CD4-positive, alpha-beta T cell treated with Interleukin-15 for 1 hour (primary cell): ENCODE data around the gene TTF1.
"Not testable (repeated sequence)": the region's sequence is repeated elsewhere in the genome, so short reads cannot be mapped to it uniquely, and the experiment has no call there.

ENCODE experiments used
- DNase-seq: peaks from one replicate; pipeline ENCODE4 v3.0.0-alpha.2; 2020

Gene TTF1

DNA sequence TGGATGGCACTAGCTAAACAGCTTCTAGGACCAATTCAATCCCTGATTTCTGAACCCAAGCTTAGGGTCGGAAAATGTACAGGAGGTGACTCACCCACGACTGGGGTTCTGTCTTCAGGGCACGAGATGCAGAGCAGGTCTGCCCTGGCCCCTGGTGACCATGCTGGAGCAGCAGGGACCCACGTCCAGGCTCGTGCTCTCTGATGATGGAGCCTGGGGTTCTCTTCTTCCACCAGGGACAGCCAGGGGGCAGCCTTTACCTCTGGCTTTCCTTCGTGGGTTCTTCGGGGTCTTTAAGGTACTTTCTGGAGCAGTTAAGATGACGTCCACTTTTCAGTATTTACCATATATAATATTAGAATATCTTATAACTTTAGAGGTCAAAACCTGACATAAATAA, 5.4 kb upstream of the TTF1 start:
- peak; percentile 22 for DNase-seq

DNA sequence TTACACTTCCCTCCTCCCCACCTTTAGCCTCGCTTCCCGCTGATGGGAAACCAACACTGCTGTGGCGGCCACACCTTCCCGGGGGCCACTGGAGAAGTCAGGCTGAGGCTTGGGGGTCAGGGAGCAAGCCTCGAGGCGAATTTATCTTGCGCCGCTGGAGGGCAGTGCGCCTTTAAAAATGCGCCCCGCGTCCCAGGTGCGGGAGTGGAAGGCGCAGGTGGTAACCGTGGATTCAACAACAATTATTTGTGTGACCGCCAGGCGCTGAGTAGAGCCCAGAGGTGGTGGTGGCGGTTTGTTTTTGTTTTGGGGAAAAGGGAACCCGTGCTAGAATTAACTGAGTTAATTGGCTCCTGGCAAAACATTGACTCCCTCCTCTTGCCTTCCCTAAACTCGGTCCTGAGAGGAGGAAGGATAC, 4.5 kb upstream of the TTF1 start:
- peak; percentile 69 for DNase-seq

DNA sequence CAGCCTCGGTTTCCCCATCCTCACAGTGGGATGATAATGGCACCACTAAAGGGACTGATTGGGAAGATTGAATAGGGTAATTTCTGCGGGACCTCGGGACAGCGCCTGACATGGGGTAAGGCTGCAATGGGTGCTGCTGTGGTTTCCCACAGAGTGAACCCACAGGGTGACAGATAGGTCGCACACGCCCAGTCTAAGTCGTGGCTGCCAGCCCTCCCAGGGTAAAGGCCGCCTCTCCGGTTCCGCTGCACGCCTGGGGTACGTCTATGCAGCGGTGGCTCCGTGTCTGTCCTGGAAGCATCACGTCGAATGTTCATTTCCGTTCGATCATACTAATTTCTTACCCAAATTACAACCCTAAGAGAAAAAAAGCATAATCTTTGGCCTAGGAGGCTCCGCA, 4.0 kb upstream of the TTF1 start:
- DNase-seq = no peak

DNA sequence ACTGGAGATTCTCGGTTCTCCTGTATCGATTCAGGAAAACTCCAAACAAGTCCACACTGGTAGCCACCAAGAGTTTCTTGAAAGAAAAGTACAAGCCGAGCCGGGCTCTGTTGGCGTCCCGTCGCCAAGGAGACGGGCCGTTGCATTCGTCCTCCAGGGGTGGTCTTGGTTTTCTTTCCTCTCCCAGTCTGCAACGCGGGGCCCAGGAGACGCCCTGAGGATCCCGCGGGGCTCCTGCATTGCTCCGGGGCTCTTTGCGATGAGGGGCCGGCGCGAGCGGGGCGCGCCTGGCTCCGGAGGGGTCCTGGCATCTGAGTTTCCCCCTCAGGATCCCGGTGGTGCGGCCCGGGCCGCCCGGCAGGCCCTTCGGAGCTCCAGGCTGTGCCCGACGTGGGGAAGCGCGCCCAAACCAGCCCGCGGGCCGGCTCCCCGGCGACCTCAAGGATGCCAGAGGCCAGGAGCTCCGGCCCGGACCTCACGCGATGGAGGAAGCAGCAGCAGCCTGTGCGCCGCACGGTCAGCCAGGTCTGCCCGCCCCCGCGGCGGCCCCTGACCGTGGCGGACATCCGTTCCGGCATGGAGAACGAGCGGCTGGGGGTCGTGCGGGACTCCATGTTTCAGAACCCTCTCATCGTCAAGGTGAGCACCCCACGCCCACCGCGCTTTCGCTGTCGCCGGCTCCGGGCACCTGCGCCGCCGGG, 3.3 kb upstream of the TTF1 start, which contains the start of gene CFAP77:
TSS of gene CFAP77 (plus strand) at position 384 of the 701 bp plus-strand sequence. CDS start at position 445, 61 bp downstream.
- no peak for DNase-seq

DNA sequence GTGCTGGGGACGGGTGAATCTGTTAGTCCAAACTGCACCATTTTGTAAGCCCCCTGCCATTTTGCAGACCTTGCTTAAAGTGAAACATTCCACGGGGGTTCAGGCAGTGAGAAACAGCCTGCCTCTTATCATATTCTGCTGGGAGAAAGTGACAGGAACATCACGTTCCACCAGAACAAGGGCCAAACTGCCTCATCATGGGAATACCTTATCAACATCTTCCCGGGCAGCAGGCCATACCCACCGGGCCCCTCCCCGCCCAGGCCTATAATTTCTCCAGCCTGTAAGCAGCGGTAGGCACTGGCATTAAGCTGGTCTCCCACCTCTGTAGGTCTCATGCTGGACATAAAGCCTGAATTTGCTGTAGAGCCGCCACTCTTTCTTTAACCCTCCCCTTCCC, 1.9 kb upstream of the TTF1 start:
- no peak for DNase-seq

DNA sequence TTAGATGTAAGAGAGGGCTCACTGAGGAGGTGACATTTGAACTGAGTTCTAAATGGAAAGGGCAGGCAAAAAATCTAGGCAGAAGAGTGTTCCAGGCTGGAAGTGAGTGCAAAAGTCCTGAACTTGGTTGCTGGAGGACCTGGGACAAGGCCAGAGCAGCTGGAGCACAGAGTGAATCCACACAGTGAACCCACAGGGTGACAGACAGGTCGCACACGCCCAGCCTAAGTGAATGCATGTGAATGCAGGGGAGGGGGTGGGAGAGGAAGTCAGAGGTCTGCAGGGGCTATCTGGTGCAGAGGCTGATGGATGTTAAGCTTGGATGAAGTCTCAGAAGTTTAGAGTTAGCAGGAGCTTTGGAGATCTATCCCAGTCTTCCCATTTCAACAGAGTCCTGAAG, 556 bp upstream of the TTF1 start:
- no peak for DNase-seq

DNA sequence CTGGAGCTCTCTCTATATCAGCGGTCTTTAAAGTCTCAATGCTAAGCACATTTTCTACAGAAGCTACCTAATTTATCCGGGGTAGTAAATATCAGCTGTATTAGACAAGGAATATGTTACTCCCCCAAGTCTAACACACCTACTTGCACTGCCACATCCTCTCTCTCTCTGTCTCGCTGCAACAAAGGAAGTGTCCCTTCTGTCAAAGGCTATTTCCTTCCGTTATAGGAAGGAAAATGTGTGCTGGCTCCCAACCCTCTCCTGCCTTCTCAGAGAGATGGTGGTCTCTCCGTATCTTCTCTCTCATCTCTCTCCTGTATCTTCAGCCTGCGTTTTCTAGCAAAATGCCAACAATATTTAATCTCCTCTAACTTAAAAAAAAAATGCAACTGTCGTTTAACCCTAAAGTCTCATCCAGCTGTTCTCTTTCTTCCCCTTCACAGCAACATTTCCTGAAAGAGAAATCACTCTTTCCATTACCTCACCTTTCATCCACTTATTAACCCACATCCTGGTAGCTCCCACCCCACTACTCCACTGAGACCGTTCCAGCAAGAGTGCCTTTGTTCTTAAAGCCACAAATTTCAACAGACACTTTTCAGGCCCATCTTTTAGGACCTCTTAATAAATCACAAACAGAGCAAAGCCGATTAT, 2.3 kb downstream of the TTF1 start:
- no peak for DNase-seq

DNA sequence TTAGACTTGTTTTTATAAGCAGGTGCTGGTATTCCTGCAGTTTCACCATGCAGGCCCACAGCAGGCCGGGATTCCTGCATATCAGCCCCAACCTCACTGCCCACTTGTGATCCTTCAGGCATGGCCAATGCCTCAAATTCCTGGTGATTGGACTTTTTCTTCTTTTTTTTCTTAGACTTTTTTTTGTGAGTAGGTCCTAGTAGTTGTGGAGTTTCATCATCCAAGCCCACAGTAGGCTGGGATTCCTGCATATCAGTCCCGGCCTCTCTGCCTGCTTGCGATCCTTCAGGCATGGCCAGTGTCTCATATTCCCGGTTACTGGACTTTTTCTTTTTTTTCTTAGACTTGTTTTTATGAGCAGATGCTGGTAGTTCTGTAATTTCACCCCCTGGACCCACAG, 4.8 kb downstream of the TTF1 start:
- DNase-seq = no peak

DNA sequence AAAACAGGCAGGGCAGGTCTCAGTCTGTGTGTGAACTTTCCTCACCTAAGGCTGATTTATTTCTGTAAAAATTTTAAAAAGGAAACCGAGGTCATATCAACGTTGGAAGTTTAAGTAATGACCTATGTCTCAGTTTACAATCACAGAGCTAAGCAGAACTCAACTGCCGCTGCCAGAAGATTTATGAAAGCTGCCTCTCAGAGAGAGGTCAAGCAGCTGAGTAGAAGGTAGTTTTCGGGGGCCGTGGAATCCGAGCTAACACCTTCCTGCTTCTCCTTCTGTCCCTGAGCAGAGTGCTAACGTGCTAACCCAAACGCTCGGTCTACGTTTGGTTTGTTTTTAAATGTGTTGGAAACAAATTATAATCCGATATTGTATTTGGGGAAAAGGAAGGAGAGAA, 11.1 kb downstream of the TTF1 start:
- no peak for DNase-seq

DNA sequence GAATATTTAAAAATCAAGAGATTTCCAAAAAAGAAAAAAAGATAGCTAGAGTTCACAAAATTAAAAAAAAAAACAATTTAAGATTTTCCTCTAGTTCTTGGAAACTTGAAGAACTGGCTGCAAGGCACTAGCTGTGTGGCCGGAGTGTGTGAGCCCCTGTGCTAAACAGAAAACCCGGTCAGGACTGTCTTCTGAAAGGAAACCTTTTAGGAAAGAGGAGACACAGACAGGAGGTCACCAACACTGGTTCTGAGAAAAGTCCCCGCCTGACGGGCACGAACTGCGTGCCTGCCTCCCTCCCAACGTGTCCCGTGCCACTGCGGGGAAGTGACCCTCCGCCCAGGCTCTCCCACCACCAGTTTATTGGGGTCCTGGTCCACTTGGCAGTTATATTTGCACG, 15.2 kb downstream of the TTF1 start:
- no peak for DNase-seq

DNA sequence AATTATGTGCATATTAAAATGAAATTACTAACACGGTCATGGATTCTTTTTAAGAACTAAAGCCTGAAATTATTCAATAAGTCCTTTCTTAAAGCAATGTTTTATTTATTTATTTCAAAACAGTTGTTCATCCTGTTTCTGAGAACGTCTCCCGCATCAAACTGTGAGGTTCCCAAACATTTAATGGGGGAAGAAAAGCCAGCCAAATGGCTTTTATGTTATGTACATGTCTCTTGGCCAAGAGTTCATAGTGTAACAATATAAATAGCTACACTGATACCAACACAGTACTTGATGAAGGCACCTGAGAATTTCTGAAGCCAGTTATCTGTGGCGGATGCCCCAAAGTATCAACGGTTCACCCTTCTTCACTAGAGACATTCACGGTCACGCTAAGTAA, 15.7 kb downstream of the TTF1 start:
- no peak for DNase-seq

DNA sequence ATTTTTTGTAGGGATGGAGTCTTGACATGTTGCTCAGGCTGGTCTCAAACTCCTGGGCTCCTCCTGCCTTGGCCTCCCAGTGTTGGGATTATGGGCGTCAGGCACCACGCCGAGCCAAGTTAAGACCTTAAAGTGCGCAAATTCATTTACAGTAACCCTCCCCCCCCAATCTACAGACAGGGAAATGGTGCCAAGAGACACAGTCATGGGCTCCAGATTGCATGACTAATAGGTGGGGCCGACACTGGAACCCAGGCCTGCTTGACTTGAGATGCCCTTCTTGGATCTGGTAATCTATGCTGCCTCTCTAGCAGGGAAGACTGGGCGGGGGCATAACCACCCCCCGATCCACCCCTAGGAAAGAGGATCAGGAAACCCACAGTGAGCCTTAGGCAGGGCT, 19.5 kb downstream of the TTF1 start:
- no peak for DNase-seq

DNA sequence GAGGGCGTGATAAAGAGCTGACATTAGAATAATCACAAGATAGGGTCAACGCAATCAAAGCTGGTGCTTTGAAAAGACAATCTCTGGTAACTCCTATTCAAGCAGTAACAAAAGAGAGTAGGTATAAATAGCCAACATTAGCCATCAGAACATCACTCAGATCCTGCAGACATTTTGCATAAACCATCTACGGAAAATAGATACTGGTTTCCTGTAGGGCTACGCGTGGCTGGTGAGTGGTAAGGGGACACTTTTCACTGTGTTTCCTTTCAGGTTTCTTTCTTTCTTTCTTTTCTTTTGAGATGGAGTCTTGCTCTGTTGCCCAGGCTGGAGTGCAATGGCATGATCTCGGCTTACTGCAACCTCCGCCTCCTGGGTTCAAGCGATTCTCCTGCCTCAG, 22.3 kb downstream of the TTF1 start:
- DNase-seq = no peak

DNA sequence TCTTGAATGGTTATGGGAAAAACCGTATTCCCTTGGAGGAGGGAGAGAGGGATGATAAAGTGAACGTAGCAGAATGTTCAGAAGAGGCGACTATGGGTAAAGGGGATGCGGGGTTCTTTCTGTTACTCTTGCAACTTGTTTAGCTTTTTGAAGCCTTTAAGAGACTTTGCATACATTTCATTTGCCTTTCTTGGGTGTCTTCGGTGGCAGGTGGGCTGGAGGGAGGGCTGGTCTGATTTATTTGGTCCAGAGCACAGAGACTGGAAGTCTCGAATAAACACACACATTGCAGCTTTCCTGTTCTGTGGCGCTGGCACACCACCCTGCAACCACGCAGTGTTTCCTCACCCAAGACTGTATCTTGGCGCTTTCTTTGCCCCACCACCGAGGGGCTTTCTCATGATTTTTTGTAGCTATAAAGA, 23.2 kb downstream of the TTF1 start:
- DNase-seq = peak; percentile 63

DNA sequence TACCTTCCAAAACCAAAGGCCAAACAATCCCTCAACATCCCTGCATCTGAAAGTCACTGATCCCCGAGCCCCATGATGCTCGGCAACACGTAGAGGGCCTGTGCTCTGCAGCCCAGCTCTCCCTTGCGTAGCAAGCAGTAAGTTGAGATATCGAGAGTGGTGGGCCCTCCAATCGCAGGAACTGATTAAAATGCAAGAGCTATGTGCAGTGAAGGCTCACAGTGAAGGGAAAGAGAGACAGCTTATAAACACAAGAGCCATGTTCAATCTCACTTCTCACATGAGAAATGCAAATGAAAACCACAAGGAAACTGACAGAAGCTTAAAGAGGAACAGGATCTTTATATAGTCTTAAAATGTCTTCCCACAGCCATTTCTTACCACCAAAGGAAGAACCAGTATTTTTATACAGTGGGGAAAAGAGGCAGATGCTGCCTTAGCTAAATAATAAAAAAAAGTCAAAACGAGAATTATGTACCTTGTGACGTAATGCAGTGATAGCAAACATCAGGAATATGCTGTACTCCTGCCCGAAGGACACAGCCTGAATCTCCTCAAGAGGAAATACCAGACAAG, 24.6 kb downstream of the TTF1 start:
- DNase-seq = no peak

DNA sequence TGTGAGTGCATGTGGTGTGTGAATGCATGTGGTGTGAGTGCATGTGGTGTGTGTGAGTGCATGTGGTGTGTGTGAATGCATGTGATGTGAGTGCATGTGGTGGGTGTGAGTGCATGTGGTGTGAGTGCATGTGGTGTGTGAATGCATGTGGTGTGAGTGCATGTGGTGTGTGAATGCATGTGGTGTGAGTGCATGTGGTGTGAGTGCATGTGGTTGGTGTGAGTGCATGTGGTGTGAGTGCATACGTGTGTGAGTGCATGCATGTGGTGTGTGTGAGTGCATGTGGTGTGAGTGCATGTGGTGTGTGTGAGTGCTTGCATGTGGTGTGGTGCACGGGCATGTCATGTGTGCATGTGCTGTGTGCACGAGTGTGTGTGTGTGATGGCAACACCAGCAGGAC, 28.2 kb downstream of the TTF1 start:
- not testable (repeated sequence) for DNase-seq

DNA sequence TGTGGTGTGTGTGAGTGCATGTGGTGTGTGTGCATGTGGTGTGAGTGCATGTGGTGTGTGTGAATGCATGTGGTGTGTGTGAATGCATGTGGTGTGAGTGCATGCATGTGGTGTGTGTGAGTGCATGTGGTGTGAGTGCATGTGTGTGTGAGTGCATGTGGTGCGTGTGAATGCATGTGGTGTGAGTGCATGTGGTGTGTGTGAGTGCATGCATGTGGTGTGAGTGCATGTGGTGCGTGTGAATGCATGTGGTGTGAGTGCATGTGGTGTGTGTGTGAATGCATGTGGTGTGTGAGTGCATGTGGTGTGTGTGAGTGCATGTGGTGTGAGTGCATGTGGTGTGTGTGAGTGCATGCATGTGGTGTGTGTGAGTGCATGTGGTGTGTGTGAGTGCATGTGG, 28.9 kb downstream of the TTF1 start:
- not testable (repeated sequence) for DNase-seq

DNA sequence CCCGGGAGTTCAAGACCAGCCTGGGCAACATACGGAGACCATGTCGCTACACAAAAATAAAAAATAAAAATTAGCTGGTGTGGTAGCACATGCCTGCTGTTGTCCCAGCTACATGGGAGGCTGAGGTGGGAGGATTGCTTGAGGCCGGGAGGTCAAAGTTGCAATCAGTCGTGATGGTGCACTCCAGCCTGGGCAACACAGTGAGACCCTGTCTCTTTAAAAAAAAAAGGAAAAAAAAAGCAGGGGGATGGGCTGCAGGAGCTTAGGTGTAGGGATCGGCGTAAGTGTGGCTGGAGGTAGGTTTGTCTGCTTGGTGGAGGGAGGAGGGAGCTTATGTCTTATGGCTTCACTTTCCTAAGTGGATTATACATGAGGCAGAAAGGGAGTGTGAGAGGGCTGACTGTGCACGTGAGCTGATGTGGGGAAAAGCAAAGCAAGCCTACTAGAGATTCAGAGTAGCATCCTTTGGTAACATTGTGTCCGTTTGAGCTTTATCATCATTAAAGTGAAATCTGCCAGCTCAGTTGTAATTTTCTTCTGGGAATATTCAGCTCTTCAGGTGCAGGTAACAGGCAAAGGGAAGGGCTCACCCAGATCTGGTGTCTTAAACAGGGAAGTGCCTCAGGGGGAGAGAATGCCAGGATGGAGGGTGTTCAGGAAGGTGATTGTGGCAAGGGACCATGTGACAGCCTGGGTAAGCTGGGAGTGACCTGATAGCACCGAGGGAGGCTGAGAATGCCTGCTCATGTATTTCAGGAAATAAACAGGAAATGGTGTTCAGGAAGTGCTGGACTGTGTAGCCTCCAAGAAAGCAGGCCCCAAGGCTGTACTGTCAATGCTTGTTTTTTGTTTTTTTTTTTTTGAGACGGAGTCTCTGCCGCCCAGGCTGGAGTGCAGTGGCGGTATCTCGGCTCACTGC, 34.2 kb downstream of the TTF1 start:
- DNase-seq = peak; percentile 54

DNA sequence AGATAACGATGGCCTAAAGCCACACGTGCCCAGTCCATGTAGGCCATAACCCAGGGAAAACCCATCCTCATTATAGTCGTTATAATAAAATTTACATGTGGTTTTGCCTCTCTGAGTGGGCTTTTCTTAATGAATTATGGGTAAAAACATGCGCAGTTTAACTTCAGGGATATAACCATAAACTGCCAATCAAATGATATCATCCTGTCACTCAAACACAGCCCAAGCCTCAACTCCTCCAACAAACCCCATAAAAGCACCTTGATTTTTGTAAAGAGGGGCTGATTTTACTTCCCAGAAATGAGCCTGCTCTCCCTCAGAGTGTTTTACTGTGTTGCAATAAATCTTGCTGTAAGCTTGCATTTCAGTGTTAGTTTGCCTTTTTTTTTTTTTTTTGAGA, 36.0 kb downstream of the TTF1 start:
- no peak for DNase-seq

DNA sequence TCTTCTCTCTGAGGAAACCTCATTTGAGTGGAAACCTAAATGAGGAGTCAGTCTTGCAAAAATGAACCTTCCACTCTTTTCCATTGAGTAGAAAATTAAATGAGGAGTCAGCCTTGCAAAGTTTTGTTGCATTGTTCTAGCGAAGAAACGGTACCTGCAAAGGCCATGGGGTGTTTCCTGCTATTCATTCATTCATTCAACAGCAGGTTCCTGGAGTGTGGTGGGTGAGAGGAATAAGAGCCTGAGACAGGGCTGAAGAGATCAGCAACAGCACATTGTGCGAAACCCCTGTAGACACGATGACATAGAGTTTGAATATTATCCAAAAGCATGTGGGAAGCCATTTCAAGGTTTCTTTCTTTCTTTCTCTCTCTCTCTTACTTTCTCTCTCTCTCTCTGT, 37.2 kb downstream of the TTF1 start:
- DNase-seq = no peak

DNA sequence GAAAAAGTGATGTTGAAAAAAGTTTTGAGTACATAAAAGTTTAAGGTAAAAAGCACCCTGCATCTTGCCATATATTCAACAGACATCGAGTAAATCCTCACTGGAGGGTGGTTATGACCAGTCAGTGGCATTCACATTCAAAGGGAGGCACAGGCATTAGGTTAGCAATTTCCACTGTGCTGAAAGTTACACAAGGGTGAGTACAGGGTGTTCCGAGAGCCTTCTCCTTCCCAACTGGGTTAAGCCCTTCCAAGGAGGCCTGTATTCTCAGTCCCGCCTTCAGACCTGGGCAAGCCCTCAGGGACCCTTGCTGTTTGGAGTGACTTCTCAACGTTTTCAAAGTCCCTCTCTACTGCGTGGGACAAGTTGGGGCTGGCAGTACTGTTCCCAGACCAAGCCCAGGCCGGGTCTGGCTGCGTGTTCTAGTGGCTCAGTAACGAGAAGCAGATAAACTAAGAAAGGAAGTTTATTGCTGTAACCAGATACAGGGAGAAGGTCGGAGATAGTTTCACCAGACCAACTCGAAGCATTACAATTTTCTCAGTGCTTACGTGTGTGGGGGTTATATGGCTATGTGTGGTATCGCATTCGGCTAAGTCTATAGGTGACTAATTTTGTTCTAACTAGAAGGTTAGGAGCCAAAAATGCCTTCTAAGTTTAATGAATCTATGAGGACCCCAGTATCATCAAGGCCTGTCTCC, 38.9 kb downstream of the TTF1 start:
- DNase-seq = no peak

DNA sequence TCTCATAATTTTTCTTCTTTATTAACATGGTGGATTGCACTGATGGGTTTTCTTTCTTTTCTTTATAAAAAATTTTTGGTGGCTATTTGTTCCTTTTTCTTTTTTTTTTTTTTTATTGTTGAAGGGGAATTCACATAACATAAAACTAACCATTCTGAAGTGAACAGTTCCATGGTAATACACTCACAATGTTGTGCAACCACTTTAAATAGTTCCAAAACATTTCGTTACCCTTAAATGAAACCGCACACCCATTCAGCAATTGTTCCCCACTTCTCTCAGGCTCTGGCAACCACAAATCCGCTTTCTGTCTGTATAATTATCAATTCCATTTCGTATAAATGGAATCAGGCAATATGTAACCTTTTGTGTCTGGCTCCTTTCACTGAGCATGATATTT, 40.2 kb downstream of the TTF1 start:
- no peak for DNase-seq

DNA sequence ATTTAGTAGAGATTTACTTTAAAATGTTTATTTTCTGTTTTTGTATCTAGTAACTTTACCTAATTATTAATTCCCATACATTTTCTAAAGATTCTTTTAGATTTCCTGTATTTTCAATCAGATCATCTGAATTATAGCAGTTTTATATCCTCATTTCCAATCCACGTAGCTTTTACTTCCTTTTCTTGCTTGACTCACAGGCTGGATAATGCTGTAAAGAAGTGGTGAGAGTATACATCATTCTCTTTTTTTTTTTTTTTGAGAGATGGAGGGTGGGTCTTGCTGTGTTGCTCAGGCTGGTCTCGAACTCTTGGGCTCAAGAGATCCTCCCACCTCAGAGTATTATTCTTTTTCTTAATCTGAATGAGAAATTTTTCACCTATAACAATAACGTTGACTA, 40.7 kb downstream of the TTF1 start:
- no peak for DNase-seq
